Inflammatory macrophage treated with lipopolysaccharide for 4 hours (primary cell): ENCODE measurements around the gene SLC24A2.
"Not testable (repeated sequence)": the region's sequence is repeated elsewhere in the genome, so short reads cannot be mapped to it uniquely, and the experiment has no call there.

Experiments used
- DNase-seq: peaks from one replicate; pipeline ENCODE4 v3.0.0-alpha.2; 2020

Gene SLC24A2

DNA sequence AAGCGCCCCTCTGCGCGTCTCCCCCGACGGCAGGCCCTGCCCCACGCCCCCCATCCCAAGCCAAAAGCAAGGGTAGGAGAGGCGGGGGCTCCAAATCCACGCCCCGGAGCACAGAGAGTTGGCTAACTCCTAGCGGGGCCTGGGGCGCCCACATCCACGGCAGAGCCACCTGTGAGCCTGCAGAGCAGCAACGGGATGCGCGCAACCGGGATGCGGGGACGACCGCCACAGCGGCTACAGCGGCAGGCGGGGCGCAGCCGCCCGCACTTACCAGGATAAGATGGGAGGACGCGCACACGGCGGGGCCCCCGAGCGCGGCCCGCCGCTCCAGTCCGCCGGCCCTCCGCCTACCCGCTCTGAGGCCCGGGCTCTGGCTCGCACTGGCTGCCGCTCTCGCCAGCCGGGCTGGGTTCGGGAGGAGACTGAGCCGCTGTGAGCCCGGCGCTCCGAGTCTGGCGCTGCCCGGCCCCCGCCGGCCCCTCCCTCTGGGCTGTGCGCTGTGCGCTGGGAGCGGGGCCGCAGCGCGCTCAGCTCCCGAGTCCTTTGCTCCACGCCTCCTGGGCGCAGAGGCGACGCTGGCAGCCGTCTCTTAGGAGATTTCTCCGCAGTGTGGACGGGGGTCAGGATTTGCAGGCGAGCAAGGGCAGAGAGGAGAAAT, at the start of gene SLC24A2:
SLC24A2 (minus strand) TSS at position 424 of the 658 bp plus-strand sequence.
- no peak for DNase-seq

DNA sequence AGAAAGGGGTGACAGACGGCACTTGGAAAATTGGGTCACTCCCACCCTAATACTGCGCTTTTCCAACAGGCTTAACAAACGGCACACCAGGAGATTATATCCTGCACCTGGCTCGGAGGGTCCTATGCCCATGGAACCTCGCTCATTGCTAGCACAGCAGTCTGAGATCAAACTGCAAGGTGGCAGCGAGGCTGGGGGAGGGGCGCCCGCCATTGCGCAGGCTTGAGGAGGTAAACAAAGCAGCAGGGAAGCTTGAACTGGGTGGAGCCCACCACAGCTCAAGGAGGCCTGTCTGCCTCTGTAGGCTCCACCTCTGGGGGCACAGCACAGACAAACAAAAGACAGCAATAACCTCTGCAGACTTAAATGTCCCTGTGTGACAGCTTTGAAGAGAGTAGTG, 44.5 kb upstream of the SLC24A2 start:
- DNase-seq: not testable (repeated sequence)

DNA sequence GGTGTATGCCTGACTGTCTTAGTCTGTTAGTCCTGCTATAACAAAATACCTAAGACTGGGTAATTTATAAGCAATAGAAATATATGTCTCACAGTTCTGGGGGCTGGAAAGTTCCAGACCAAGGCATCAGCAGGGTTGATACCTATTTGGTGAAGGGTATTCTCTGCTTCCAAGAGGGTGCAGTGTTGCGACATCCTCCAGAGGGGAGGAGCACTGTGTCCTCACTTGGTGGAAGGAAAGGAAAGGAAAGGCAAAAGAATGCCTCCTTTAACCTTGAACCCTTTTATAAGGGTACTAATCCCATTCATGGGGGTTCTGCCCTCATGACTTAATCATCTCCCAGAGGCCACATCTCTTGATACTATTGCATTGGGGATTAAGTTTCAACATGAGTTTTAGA, 42.0 kb upstream of the SLC24A2 start:
- no peak for DNase-seq

DNA sequence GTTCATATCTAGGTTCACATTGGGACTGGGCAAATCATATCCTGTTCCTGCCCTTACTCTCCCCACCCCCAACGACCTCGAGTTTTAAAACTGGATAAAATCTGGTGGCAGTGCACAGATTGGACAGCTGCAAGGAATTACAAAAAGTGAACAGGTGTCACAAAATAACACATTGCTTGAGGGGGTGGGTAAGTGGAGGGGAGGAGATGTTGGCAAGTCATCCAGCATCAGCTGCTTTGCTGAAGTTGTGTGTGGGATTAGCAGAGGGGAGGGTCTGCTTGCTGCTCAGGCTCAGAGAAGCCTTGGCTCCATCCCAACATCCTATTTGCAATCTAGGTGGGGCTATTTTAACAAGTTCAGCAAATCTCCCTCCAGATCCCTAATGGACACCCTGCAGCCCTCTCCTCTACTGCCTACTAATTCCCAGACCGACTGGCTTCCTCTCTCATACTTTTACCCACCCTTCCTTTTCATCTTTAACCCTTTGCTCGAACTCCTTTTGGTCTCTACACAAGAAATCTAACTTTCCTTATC, 39.8 kb upstream of the SLC24A2 start:
- no peak for DNase-seq

DNA sequence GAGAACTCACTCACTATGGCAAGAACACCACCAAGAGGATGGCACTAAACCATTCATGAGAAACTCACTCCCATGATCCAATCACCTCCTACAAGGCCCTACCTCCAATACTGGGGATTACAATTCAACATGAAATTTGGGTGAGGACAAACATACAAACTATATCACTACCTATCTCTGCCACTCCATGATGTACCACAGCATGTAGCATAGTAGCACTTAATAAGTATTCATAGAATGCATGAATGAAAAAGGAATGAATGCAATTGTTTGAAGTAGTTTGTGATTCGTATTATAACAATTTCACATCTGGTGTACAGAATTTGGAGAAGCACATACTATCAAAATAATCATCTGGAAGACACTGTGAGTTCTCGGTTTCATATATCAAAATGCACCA, 27.9 kb upstream of the SLC24A2 start:
- no peak for DNase-seq

DNA sequence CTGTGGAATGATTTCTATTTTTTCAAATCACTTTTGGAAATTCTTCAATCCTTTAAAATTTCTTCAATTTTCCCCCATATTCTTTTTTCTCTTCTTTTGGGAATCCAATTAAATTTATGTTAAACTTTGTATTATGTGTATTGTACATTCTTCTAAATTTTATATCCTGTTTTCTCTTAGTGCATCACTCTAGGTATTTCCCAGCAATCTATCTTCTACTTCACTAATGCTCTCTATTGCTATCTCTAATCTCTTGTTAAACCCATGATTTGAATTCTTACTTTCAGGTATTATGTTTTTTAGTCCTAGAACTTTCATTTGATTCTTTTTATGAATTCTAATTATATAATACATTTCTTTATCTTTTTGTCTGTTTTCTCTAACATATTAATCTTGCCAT, 23.4 kb upstream of the SLC24A2 start:
- DNase-seq: no peak

DNA sequence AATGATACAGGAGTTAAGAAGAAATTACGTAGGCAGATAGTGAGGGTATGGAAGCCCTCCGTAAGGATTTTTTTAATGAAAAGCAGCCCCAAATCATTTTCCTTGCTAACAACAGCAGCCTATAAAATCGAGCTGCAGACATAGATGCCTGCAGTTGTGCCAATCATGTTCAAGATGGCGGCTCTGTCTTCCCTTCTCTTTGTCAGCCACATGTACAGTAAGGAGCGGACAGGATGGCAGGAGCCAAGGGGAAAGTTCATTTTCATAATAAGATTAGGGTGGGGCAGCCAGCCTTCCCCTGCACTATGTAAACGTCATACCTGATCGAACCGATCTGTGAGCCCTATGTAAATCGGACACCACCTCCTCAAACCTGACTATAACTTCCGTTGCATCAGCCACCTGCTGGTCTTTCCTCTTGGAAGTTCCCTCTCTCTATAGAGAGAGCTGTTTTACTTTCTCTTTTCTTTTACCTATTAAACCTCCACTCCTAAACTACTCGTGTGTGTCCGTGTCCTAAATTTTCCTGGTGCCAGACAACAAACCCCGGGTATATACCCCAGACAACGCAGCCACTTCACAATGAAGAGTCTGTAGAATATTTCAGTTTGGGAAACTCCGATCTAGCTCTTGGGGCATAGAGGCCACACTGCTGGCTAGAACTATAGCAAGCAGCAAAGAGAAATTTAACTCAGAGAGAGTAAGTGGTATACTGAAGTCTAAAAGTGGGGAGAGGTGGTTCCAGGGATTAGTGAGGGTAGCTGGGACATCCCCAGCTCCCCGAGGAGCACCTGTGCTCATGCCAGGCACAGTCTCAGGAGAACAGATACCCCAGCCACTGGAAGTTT, 20.8 kb upstream of the SLC24A2 start:
- DNase-seq: no peak

DNA sequence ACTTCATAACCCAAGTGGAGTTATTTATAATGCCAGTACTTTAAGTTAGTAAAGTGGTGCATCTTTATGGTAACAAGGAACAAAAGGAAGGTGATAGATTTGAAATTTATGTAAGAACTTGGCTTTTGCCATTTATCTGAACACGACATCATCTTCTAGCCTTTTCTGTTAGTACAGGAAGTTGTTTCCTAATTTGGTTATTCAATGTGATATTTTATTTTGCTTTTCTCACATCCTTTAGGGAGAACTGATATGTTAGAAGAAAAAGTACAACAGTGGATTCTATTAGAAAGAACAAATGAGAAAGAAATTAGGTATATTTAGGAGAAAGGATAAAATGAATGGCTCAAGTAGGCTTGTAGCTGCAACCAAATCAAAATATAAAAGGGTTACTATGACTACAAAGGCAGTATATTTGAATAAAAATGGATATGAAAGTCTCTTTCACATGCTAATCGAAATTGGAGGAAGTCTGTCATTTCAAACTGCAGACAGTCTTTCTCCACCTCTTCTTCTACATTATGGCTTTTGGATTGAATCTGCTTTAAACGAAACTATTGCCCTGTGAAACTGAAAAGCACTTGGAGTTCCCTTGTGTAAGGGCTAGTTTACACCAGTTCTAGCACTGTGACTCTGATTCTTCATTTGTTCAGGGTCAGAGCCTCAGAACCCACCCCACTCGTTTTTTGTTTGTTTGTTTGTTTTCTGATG, 18.5 kb upstream of the SLC24A2 start:
- DNase-seq: no peak

DNA sequence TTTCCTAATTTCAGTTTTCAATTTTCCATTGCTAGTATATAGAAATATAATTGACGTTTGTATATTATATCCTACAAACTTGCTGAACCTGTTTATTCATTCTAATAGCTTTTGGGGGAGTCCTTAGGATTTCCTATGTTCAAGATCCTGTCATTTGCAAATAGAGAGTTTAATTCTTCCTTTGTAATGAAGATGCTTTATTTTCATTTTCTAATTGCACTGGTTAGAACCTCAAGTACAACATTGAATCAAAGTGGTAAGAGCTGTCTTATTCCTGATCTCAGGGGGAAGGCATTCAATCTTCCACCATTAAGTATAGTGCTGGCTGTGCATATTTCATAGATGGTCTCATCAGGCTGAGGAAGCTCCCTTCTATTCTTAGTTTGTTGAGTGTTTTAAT, 15.6 kb upstream of the SLC24A2 start:
- DNase-seq: no peak

DNA sequence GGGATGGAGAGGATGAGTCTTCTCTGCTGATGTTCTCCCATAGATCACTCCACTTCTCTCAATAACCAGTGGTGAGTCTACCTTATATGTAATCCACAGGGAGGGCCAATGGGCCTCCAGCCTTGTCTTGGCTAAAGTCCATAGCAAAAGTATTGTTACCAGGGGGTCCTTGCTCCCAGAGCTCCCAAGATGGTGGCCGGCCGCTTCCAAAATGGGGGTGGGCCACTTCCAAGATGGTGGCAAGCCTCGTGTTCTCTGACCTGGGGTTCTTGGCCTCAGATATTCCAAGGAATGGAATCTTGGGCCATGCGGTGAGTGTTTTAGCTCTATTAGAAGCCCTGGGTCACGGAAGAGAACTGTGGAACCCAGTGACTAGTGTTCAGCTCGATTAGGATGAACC, 12.0 kb upstream of the SLC24A2 start:
- no peak for DNase-seq

DNA sequence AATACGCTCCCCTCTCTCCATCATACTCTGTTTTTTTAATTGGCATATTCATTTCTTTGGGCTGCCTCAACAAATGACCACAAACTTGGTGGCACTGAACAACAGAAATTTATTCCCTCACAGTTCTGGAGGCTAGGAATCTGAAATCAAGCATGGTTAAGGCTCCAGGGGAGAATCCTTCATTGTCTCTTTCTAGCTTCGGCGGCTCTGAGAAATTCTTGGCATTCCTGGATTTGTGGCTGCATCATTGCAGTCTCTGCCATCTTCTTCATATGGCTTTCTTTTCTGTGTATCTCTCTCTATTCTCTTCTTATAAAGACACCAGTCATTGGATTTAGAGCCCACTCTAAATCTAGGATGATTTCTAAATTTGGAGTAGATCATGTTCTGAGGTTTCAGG, 10.9 kb upstream of the SLC24A2 start:
- no peak for DNase-seq

DNA sequence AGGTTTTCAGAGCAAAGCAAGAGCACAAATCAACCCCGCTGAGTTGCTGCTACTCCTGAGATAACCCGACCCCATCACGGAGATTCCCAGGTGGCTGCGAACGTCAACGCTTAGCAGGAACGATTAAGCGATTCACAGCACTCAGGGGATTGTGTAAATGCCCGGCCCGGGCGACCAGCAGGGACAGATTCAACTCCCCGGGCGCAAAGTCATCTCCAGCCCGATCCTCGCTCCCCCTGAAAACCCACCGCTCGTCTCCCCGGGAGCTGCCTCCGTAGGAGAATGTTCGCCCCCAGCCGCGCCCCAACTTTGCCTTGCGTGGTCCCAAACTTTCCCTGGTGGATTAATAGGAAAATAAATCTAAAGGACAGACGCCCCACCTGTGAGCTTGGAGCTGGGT, 685 bp downstream of the SLC24A2 start:
- no peak for DNase-seq

DNA sequence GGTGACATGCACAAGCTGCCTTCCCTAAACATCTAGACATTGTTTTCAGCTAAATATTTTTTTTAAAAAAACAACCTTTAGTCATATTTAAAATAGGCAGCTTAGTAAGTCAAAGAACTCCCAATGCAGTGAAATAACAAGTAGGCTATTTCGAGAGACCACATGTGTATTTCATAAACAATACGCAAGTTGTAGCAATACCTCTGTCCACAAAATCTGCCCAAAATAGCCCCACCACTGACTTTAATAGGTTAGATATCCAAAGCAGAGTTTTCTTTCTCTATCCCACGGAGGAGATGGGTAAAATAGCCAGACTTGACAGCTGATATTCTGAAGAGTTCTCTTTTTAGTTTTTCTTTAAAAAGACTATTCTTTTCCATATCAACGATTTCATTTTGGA, 1.2 kb downstream of the SLC24A2 start:
- no peak for DNase-seq

DNA sequence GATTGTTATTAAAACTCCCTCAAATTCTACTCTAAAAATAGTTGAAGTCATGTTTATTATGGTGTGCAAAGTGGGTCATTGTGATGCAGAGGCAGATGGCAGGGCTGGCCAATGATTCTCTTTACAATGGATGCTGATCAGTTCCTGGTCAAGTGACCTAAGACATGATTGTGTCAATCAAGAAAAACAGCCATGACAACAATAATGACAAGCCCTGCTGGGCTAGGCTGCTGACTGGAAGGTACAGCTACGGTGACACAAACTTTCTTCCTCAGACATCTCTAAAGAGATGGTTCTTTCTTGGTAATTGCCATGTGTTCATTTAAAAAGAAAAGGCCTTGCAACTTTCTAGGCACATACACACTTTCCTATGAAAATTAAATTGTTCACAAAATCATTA, 3.6 kb downstream of the SLC24A2 start:
- DNase-seq: no peak

DNA sequence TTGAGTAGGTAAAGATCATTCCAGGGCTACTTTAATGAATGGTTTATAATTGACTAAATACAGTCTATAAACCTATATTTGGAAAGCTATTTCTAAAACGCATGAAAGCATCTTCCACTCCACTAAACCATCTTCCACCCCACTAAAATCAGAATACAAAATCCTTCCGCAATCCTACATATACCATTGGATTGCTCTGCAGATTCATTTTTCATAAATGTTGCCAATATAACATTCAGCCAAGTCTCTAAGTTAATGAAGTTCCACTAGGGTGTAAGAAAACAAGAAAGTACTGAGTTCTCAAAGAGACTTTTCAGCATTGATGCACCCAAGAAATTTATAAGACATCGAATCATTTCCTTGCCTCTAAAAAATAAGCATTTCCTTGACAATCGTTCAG, 4.7 kb downstream of the SLC24A2 start:
- no peak for DNase-seq

DNA sequence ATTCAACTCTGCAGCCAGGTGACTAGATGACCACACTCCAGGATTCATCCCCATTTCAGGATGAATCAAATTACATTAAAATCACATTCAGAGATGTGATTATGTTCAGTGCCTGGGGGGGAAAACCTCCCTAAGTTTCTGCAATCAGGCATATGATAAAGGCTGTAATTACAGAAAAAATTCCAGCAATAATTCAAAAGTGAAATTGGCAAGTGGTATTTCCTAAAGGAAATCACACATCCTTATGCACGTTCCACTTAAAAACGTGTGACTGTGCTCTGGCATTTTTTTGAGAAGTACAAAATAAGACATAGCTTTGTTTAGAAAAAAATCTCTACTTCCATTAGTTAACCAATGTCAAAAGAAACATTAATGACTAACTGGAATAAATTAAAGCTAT, 5.3 kb downstream of the SLC24A2 start:
- DNase-seq: no peak

DNA sequence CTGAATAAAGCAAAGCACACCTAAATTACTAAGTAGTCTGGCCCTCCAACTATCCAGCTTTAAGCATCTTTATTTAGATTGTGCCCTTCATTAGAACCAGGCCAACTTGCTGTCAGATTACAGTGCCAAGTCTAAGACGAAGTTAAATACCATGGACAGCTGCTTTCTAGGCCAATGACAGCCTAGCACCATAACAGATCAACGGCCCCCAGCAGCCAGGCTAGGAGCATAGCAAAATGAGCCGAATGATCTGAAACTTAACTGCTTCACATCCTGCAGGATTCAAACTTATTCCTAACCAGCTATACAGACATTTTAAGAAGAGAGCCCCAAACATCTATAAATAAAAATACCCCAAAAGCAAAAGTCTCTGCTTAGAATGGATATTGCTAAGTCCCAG, 6.8 kb downstream of the SLC24A2 start:
- DNase-seq: no peak

DNA sequence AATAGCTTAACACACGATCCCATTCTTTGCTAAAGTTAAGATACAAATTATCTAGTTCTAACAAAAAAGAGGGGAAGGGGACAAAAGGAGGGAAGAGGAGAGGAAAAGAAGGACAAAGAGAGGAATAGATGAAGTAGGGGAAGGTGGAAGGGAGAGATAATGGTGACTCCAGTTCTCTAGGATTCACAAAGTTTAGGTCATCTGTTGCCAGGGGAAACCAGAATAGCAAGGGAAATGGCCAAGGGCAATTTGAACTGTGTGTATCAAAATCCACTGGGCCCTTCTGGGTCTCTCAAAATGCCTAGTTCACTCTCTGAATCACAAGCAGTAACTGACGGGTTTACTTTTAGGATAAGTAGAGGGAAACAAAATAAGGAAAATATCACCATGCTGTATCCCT, 7.6 kb downstream of the SLC24A2 start:
- DNase-seq: no peak

DNA sequence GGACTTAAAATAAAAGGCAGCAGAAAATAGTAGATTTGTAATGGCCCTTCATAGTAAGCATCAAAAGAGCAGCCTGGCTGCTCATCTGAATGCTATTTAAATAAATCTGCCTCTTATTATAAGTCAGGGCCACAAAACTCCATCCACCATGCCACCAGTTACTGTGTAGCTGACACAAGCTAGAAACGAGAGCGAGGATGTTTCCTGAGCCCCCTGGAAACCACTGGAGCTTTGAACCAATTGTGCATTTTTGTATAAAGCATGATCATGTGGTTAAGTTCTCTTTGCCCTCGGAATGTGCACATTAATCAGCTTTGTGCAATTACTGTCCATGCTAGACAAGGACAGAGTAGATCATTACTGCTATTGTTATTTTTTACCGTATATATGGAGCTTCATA, 17.4 kb downstream of the SLC24A2 start:
- no peak for DNase-seq

DNA sequence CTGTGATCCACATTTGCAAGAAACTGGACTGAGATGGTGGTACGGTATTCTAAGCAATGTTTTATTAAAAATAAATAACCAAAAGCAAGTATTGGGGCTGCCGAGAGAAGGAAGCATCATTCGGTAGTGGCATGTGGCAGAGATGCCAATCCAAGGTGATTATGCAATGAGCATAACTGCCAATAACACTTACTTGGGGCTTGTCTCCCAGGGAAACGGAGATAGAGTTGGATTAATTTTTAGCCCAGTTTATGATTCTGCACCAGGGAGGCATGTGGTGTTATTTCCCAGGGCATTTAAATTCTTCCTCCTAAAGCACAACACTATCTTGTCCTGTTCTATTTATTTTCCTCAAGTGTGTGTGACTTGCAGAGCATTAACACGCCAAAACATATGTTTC, 17.9 kb downstream of the SLC24A2 start:
- no peak for DNase-seq

DNA sequence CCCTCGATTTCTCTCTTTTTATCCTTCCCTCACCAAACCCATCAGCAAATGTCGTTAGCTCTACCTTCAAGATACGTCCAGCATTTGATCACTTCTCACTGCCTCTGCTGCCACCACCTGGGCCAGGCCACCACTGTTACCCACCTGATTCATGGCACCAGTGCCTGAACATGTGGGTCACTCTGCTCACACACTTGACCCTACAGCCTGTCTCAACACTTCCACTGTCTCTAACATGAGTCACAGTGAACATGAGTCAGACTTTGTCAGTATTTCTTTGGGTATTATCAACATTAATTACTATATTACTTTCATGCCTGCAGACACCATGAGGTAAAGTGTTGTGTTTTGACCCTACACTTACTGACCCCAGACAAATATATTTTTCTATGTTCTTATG, 19.6 kb downstream of the SLC24A2 start:
- no peak for DNase-seq

DNA sequence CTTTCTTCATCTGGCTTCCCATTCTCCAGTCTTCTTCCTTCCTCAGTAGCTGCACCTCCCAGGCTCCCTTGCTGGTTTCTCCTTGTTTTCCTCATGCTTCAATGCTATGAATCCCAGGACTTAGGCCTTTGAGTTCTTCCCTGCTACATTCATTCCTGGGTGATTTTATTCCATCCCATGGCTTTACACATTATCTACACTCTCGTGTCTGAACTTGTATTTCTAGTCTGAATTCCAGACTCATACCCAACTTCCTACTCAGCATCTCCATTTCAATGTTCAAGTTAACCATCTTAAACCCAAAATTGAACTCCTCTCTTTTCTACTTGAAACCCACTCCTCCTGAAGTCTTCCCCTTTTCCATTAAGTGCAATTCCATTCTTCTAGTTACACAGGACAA, 20.0 kb downstream of the SLC24A2 start:
- DNase-seq: no peak

DNA sequence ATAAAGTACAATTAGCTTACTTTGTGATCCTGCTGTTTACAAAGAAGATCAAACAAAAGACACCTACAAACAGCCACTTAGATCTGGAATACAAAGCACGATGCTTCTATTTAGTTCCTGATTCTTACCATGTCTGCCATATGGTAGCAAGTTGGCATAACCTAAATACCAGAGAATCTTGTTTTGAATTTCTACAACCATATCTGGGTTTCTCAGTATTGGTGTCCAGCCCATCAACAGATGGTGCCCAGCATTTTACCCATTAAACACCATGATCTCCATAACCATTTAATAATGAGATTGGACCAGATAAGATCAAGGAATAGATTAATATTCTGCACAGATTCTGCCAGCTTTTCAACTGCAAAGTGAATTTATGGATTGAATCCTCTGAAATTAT, 29.8 kb downstream of the SLC24A2 start:
- DNase-seq: no peak

DNA sequence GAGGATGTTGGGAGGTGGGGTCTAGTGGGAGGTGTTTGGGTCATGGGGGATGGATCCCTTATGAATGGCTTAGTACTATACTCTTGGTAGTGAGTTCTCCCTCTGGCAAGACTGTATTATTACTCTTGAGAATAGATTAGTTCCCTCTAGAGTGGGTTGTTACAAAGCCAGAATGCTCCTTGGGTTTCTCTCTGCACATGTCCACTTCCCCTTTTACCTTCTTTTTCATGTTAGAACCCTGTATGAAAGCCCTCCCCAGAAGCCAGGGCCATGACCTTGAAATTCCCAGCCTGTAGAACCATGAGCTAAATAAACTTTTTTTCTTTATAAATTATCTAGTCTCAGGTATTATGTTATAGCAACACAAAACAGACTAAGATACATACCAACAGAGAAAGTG, 31.1 kb downstream of the SLC24A2 start:
- no peak for DNase-seq
